ENCODE data around the gene TPD52L2. TPM values are rescaled to one million over a fixed set of nuclear protein-coding genes. Genes with fewer than 3 reads are reported as not detected.

TPD52L2 gene
- polyA plus RNA-seq, 3 donors = 137 to 167 (median 144) TPM

GRCh38 chr20:63829945-63830835 is 34.9 kb upstream of the TPD52L2 start:
- no peak for DNase-seq
- Histone ChIP-seq H3K36me3 (replicated peaks in 1 of 2; ENCODE audit: control insufficient read depth in 1 of 2, insufficient read depth in 2 of 2, low read length in 2 of 2) (no peaks in the 10 kb centered on the region), H3K9ac (ENCODE audit: insufficient read depth, low read length, poor library complexity, severe bottlenecking) (peak overlapping the region; percentile 54), H3K27me3 (ENCODE audit: control insufficient read depth in 2 of 2, insufficient read depth in 2 of 2, low read length in 2 of 2) (peaks cover 28 to 62% of the 10 kb centered on the region in 2 donors), H3K9me3 (replicated peaks in 1 of 2; ENCODE audit: control insufficient read depth in 1 of 2, insufficient read depth in 1 of 2, low read length in 2 of 2) (peaks cover 2 to 12% of the 10 kb centered on the region in 2 donors), H3K27ac (ENCODE audit: low read depth in 1 of 2, low read length in 2 of 2) (no peak overlapping the region), H3K79me2 (ENCODE audit: insufficient read depth, low read length) (no peaks in the 10 kb centered on the region), H4K20me1 (ENCODE audit: insufficient read depth, low read length) (peaks cover 11% of the 10 kb centered on the region), H2AFZ (ENCODE audit: insufficient read depth, low read depth, low read length, poor library complexity, severe bottlenecking) (peak overlapping the region; percentile 56), H3K4me2 (replicated peaks; ENCODE audit: extremely low read depth, low read length, poor library complexity, severe bottlenecking) (peak overlapping the region; percentile 95), H3K4me3 (replicated peaks in 1 of 3; ENCODE audit: low read depth in 2 of 3, low read length in 3 of 3) (peak overlapping the region; percentile 32 to 76 (median 58)), H3K4me1 (ENCODE audit: control insufficient read depth in 1 of 2, insufficient read depth in 2 of 2, low read length in 2 of 2) (peaks cover 9 to 21% of the 10 kb centered on the region in 2 donors)
- Mint-ChIP-seq H3K27ac (peak overlapping the region in 3 of 7 donors; percentile 27 to 75 (median 30)), H3K4me1 (peaks cover 9% of the 10 kb centered on the region), H3K4me3 (peak overlapping the region; percentile 91 to 96), H3K27me3 (ENCODE audit: low read depth in 3 of 3) (peaks cover 58 to 72% (median 72%) of the 10 kb centered on the region in 3 donors), H3K36me3 (peaks cover 0 to 8% of the 10 kb centered on the region in 2 donors), H3K9me3 (peaks cover 0 to 20% (median 7%) of the 10 kb centered on the region in 7 donors)
- WGBS (ENCODE audit: insufficient coverage) = under 1% methylated on average over 94 of the region's 99 CpGs
- intact Hi-C loops (cut with micrococcal nuclease) = loop anchor here in 1 of 2 donors (5.0 kb wide), 1 partner anchor 32 kb away; the partner anchor contains the start of gene ABHD16B
- no peak for TF ChIP-seq CTCF (IDR thresholded peaks at IDR 0.05)

GRCh38 chr20:63830841-63831588 is 34.1 kb upstream of the TPD52L2 start, which contains the start of gene ZBTB46:
Gene ZBTB46 (minus strand): TSS chr20:63831264. CDS start chr20:63790757, 40,507 bp downstream.
- peaks cover 11% of the 10 kb centered on the region for H4K20me1 ChIP-seq (ENCODE audit: insufficient read depth, low read length)
- Mint-ChIP-seq H3K4me1 (peaks cover 9% of the 10 kb centered on the region), H3K27me3 (ENCODE audit: low read depth in 3 of 3) (peaks cover 52 to 70% (median 65%) of the 10 kb centered on the region in 3 donors), H3K4me3 (peak within 1 kb of the TSS; percentile 91 to 96), H3K36me3 (peaks cover 0 to 8% of the 10 kb centered on the region in 2 donors), H3K27ac (peak within 1 kb of the TSS in 3 of 7 donors; percentile 27 to 75 (median 30)), H3K9me3 (peaks cover 0 to 20% (median 7%) of the 10 kb centered on the region in 7 donors)
- H3K79me2 ChIP-seq (ENCODE audit: insufficient read depth, low read length) = no peaks in the 10 kb centered on the region
- H3K36me3 ChIP-seq (replicated peaks in 1 of 2; ENCODE audit: control insufficient read depth in 1 of 2, insufficient read depth in 2 of 2, low read length in 2 of 2) = no peaks in the 10 kb centered on the region
- peaks cover 9 to 21% of the 10 kb centered on the region in 2 donors for H3K4me1 ChIP-seq (ENCODE audit: control insufficient read depth in 1 of 2, insufficient read depth in 2 of 2, low read length in 2 of 2)
- intact Hi-C loops (cut with micrococcal nuclease) = no loop called here
- H3K27ac ChIP-seq (ENCODE audit: low read depth in 1 of 2, low read length in 2 of 2) = no peak within 1 kb of the TSS
- peak within 1 kb of the TSS; percentile 54 for H3K9ac ChIP-seq (ENCODE audit: insufficient read depth, low read length, poor library complexity, severe bottlenecking)
- H3K4me2 ChIP-seq (replicated peaks; ENCODE audit: extremely low read depth, low read length, poor library complexity, severe bottlenecking) = peak within 1 kb of the TSS; percentile 95
- WGBS (ENCODE audit: insufficient coverage) = under 1% methylated on average over 144 of the region's 147 CpGs
- peak; percentile 47 to 60 (median 54) for DNase-seq
- H2AFZ ChIP-seq (ENCODE audit: insufficient read depth, low read depth, low read length, poor library complexity, severe bottlenecking) = peak within 1 kb of the TSS; percentile 65
- TF ChIP-seq CTCF (IDR thresholded peaks at IDR 0.05) = no peak
- H3K27me3 ChIP-seq (ENCODE audit: control insufficient read depth in 2 of 2, insufficient read depth in 2 of 2, low read length in 2 of 2) = peaks cover 28 to 58% of the 10 kb centered on the region in 2 donors
- H3K9me3 ChIP-seq (replicated peaks in 1 of 2; ENCODE audit: control insufficient read depth in 1 of 2, insufficient read depth in 1 of 2, low read length in 2 of 2) = peaks cover 2 to 12% of the 10 kb centered on the region in 2 donors
- H3K4me3 ChIP-seq (replicated peaks in 1 of 3; ENCODE audit: low read depth in 2 of 3, low read length in 3 of 3) = peak within 1 kb of the TSS; percentile 32 to 76 (median 58)
